ENCODE results near the gene IRF7.

The IRF7 gene

DNA sequence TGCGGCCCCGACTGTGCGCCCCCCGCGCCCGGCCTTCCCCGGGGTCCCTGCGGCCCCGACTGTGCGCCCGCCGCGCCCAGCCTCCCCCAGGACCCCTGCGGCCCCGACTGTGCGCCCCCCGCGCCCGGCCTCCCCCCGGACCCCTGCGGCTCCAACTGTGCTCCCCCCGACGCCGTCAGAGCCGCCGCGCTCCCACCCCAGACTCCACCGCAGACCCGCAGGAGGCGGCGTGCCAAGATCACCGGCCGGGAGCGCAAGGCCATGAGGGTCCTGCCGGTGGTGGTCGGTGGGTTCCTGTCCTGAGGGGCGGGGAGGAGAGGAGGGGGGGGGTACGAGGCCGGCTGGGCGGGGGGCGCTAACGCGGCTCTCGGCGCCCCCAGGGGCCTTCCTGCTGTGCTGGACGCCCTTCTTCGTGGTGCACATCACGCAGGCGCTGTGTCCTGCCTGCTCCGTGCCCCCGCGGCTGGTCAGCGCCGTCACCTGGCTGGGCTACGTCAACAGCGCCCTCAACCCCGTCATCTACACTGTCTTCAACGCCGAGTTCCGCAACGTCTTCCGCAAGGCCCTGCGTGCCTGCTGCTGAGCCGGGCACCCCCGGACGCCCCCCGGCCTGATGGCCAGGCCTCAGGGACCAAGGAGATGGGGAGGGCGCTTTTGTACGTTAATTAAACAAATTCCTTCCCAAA is 24.4 kb upstream of the IRF7 start:
- DNase-seq, result no peak

DNA sequence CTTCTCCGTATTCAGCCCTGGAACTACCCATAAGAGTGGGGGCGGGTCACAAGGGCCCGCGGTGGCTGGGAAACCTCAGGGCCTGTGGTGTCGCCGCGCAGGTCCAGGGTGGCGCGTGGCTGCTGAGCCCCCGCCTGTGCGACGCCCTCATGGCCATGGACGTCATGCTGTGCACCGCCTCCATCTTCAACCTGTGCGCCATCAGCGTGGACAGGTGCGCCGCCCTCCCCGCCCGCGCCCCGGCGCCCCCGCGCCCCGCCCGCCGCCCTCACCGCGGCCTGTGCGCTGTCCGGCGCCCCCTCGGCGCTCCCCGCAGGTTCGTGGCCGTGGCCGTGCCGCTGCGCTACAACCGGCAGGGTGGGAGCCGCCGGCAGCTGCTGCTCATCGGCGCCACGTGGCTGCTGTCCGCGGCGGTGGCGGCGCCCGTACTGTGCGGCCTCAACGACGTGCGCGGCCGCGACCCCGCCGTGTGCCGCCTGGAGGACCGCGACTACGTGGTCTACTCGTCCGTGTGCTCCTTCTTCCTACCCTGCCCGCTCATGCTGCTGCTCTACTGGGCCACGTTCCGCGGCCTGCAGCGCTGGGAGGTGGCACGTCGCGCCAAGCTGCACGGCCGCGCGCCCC is 23.7 kb upstream of the IRF7 start:
- no peak for DNase-seq

DNA sequence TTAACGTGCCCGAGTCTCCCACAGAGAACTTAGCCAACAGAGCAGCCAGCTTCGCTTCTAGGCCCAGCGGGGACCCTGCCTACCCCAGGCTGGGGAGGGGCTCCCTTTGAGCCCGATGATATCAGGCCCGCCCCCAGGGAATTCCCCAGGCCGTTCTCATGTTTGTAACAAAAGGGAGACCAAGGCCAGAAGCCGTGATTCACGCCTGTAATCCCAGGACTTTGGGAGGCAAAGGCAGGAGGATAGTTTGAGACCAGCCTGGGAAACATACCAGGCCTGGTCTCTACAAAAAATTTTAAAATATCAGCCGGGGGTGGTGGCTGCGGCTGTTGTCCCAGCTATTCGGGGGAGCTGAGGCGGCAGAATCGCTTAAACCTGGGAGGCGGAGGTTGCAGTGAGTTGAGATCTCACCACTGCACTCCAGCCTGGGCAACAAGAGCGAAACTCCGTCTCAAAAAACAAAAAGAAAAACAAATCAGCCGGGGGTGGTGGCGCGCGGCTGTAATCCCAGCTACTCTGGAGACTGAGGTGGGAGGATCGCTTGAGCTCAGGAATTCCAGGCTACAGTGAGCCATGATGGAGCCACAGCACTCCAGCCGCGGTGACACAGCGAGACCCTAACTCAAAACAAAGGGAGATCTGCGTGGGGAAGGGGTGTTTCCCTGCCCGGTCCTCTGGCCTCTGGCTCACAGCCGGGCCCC is 23.0 kb upstream of the IRF7 start:
- no peak for DNase-seq

DNA sequence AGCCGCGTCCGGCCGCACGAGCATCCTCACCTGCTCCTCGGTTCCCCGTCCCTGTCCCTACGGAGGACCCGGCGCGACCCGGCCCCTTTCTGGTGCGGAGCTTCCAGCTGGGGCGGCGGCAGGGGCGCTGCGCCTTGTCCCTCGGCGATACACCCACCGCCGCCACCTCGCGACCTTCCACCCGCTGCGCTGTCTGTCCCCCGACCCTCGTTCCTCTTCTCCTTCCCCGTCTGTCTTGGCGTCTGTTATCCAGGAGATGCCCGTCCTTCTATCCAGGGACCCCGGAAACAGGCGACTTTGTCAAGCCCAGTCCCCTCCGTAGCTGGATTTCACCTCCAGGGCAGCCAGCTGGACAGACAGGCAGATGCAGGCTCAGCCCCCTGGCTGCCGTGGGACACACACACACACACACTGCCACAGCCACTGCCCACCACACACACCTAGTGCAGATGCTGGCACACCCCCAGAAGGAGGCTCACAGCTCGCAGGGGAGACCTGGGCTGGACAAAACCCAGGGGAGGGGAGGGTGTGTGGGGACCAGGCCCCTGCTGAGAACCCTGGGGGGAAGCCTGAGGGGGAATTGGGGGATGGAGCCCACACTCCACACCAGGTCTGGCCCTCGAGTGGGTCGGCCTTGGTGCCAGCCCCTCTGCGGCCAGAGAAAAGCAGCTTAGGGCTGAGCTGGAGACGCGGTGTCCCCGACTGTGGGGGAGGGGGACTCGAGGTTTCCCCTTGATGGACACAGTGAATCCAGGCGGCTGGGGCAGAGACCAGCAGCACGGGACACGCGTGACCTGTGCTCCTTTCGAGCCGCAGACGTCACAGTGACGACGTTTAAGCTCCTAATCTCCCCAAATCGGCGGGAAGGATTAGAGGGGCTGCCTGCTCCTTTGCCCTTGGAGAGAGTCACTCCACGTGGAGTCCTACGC is 22.1 kb upstream of the IRF7 start:
- no peak for DNase-seq

DNA sequence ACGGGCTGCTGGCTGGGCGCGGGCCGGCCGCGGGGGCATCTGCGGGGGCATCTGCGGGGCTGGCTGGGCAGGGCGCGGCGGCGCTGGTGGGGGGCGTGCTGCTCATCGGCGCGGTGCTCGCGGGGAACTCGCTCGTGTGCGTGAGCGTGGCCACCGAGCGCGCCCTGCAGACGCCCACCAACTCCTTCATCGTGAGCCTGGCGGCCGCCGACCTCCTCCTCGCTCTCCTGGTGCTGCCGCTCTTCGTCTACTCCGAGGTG is 21.5 kb upstream of the IRF7 start:
- no peak for DNase-seq

DNA sequence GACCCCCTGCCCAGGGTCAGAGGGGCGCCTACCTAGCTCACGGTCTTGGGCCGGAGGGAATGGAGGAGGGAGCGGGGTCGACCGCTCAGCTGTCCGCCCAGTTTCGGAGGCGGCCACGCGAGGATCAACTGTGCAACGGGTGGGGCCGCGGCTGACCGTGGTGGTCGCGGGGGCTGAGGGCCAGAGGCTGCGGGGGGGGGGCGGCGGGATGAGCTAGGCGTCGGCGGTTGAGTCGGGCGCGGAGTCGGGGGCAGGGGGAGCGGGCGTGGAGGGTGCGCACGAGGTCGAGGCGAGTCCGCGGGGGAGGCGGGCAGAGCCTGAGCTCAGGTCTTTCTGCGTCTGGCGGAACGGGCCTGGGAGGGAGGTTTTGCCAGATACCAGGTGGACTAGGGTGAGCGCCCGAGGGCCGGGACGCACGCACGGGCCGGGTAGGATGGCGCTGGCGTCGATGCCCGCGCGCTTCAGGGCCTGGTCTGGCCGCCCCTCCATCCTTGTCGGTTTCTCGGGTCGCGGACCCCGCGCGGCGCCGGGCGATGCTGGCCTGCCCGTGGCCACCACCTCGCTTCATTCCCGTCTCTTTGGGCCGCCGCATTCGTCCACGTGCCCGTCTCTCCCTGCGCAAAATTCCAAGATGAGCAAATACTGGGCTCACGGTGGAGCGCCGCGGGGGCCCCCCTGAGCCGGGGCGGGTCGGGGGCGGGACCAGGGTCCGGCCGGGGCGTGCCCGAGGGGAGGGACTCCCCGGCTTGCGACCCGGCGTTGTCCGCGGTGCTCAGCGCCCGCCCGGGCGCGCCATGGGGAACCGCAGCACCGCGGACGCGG is 21.0 kb upstream of the IRF7 start, which contains the start of gene DRD4:
Gene DRD4 (plus strand): TSS at position 759 of the 822 bp plus-strand sequence. CDS start 36 bp downstream, at position 795.
- DNase-seq, result no peak

DNA sequence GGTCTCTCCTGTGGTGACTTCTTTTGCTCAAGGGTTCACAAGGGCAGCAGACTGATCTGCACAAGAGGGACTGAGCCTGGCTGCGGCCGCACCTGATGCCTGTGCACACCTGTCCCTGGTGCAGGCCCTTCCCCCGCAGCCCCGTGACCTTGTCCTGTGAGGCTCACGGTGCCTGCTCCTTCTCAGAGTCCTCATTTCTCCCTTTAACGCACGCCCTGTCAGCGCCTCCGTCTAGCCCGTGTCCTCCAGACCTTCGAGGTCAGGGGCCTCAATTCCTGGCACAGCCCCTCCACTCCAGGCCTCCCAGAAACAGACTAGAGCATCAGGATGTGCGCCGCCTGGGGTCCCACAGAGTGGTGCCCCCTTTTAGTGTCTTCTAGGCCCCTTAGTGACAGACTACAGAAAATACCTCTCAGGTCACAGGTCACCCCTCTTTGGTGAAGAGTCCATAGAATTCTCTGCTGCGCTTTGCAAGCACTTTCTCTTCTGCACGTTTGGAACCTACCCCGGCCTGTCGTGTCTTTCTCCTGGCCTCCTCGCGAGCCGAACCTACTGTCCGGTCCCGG is 20.3 kb upstream of the IRF7 start:
- DNase-seq, result no peak

DNA sequence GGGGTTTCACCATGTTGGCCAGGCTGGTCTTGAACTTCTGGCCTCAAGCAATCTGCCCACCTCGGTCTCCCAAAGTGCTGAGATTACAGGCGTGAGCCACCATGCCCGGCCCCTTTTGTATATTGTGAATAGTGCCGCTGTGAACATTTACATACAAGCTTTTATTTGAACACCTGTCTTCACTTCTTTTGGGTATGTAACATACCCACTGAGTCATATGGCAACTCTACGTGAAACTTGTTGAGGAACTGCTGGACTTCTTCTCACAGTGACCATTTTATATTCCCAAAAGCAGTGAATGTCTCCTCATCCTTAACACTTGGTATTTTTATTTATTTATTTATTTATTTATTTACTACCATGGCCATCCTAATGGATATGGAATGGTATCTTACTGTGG is 15.1 kb upstream of the IRF7 start:
- no peak for DNase-seq

DNA sequence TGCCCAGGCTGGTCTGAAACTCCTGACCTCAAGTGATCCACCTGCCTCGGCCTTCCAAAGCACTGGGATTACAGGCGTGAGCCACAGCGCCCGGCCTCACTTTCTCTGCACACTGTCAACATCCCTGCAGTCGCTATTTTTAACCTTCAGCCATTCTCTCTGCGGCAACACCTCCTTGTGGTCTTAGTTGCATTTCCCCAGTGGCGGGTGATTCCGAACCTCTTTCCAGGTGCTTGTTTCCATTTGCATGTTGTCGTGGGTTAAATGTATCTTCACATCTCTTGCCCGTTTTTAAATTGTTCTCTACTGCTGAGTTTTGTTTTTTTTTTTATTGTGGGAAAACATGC is 13.5 kb upstream of the IRF7 start:
- DNase-seq, result no peak

DNA sequence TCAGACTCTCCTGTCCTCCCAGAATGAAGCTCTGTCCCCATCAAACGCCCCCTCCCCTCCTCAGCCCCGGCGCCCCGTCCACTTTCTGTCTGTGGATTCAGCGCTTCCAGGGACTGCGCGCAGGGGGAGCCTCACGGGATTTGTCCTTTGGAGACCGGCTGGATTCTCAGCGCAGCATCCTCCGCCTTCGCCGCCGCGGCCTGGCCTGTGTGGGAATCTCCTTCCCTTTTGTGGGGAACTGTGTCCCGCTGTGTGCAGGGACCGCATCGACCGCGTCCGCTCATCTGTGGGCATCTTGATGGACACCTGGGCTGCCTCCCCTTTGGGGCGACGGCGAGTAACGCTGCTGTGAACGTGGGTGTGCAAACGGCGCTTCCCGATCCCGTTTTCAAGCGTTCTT is 12.3 kb upstream of the IRF7 start:
- no peak for DNase-seq

DNA sequence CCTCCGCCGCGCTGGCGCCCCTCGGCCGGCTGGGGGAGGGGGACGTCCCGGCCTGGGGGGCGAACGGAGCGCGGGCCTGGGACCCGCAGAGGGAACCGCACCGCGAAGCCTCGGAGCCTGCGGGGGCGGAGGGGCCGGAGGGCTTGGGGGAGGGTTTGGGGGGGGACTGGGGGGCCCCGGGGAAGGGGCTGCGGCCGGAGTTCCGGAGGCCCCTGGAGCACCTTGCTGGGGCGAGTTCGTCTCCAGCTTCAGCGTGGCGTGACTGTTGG is 11.5 kb upstream of the IRF7 start:
- no peak for DNase-seq

DNA sequence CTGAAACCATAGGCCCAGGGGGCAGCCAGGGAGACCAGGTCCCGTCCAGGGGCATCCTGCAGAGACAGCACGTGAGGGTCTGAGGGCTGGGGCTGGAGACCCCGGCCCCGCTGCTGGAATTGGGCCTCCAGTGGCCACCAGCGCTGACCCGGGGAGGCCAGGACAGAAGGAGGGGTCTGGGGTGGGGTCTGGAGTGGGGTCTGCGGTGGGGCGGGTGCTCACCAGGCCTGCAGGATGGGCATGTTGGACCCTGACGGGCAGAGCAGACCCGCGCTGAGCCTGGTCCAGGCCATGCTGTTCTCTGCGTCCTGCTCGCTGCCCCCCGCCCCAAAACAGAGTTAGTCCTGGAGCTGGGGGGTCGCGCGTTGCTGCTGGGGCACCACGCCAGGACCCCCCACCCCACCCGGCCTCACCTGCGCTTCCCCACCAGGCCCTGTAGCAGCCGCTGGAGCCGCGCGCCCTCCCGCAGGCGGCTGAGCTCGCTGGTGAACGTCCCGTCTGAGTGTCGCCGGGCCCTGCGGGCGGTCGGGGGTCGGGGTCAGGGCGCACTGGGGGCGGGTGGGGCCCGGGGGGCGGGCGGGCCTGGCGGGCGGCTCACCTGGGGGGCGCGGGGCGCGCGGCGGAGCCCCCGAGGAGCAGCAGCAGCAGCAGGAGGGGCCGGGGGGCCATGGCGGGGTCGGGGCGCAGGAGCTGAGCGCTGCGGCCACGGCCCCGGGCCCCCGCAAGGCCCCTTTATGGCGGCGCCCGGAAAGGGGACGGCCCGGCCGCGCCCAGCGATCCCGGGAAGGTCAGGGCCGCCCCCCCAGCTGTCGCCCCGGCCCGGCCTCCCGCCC is 10.9 kb upstream of the IRF7 start, which contains the start of gene SCT:
Gene SCT (minus strand): TSS at position 707 of the 833 bp plus-strand sequence. CDS start 38 bp downstream, at position 669.
- no peak for DNase-seq

DNA sequence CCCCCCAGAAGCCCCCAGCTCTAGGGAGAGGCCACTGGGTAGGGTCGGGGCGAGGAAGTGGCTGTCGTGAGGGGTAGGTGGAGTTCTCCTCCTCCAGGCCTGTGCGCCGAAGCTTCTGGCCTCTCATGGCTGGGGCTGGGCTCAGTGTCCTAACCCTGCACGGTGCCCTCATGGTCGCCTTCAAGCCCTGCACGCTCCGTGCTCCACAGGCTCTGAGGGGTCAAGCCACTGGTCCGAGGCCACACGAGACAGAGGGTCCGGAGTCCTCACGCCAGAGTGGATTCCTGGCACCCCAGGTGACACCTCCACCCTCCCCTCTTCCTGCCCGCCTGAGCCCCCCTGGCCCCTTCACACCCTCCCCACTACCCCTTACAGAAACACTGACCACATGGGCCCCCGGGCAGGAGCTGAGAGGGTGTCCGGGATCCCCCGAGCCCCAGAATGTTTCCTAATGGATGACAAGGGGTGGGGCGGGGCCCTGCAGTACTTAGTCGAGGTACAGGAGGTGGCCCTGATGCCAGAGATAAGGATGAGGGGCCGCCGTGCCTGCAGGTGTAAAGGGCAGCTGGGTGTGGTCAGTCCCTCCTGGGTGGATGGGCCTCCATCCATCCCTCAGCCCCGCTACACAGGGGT is 10.0 kb upstream of the IRF7 start:
- no peak for DNase-seq

DNA sequence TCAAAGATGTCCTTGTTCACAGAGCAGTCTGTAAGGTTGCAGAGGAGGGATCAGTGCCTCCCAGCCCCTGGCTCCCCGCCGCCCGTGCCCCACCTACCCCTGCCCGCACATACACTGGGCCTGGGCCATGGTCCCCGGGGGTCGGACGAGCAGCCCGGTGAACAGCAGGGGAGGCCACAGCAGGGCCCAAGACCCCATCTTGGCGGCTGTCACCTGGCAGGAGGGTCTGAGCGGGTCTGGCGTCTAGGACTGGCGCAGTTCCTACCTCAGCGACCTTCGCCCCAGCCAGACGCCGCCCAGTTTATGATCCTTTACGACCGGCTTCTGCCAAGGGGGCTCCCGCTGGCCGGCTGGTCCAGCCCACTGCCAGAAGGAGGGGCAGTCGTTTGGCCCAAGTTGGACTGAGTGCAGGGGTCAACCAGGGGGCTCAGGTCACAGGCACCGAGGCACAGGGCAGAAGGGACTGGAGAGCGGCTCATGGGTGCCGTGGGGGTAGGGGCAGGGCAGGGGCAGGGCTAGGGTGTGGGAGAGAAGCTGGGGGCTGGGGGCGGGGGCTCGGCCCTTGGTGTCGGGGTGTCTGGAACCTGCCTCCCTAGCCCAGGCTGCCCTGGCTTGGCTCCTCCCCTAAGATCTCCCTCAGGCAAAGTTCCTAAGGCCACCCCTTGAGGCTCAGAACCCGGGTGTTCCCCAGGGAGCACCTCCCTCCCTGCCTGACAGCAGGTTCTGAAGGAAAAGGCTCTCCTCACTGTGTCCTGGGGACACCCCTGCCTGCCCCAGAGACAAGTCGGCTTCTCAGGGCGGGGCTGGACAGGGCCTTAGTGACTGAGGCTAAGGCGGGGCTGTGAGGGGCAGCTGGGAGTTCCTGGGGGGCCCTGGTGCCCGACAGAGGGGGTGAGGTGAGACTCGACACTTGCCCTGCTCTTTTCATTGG is 9.2 kb upstream of the IRF7 start, which contains the start of gene CDHR5:
Gene CDHR5 (minus strand): TSS at position 251 of the 931 bp plus-strand sequence. CDS start 53 bp downstream, at position 198.
- DNase-seq, result no peak

DNA sequence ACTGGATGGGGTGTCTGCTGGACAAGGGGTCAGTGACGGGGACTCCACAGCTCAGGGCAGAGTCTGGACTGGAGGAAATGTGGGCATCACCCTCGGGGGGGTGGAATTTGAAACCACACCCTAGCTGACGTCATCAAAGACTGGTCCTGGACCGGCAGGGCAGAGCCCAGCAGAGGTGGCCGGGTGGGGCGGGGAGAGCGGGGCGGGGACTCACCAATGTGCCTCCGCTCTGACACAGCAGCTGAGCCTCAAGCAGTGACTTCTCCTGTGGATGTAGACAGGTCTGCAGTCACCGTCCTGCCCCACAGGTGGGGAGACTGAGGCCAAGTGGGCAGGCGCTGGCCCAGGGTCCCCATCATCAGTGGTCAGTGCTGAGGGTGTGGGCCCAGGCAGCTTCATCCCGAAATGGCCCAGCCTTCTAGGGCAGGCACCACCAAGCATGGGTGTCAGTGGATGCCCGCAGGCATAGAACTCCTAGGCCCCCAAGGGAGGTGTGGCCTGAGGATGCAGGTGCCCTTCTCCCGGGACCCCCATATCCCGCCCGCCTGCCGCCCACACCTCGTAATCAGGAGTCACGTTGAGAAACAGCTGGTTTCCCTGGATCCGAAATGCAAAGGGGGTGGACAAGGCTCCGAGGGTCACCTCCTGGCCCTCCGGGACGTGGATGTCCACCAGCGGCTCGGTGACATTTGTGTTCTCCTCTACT is 8.4 kb upstream of the IRF7 start:
- DNase-seq, result no peak

DNA sequence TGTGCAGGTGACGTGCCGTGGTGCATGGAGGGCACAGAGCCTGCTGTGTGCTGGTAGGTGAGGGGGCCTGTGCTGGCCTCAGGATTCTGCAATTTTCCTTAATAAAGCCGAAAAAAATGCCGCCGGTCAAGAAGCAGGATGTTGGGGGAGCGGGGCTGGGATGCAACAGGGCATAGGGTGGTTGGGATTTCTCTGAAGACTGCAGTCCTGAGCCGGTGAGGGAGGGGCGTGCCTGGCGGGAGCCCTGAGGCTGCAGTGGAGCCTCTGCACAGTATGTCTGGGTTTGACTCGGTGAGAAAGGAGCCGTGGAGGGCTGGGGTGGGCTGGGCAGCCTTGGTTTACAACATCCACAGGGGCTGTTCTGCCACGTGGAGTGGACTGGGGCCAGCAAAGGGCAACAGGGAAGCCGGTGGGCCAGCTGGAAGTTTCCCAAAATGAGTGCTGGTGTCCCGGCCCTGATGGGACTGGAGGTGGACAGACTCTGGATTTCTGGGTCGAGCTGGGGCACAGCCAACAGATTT is 7.7 kb upstream of the IRF7 start:
- DNase-seq, result no peak

DNA sequence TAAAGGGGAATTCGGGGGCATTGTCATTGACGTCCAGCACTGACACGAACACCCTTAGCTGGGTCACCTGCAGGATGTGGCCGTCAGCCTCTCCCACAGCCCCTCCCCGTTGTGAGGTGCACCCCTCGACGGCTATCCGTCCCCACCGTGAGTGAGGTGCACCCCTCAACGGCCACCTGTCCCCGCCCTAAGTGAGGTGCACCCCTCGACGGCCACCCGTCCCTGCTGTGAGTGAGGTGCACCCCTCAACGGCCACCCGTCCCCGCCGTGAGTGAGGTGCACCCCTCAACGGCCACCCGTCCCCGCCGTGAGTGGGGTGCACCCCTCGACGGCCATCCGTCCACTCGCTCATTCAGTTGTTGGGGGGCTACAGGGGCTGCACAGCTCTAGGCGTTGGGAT is 6.1 kb upstream of the IRF7 start:
- no peak for DNase-seq

DNA sequence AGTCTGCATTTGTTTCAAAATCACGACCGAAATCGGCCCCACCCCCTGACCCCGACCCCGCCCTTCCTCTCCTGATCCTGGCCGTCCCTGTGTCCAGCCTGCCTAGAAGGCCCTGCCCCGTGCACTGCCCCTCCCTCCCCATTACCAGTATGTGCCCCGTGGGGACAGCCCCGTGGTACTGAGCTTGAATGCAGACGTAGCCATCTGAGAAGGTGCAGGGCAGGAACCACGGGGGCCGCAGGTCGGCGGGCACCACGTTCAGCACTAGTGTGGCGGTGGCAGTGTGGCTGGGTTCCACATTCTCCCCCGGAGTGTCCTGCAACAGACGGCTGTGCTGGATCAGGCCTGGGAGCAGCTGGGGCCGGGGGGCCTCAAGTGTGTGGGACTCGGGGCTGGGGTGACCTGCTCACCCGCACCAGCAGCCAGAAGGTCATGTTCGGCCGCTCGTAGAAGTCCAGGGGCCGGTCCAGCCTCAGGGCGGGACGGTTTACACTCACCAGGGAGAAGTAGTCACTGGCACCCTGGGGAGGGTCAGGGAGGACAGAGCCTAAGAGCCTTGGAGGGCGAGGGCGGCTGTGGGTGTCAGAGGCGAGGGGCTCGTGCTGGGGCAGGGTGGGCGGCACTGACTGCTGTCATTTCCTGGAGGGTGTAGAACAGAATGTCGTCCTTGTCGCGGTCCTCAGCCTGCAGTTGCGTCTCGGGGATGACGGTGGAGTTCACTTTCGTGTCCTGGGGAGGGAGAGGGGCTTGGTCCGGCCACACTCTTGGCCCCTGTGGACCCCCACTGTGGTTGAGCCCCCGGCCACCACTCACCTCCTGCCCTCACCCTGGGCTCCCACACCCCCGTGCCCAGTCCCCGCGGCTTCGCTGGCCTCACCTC is 5.4 kb upstream of the IRF7 start:
- DNase-seq, result no peak
